ENCODE results near the gene SLBP.

Gene SLBP

GRCh38 chr4:1751919-1752283, 39.8 kb upstream of the SLBP start:
- no peaks in the 10 kb centered on the region for H3K36me3 Mint-ChIP-seq
- H3K4me3 Mint-ChIP-seq: no peak overlapping the region
- H3K27me3 Mint-ChIP-seq: no peaks in the 10 kb centered on the region
- no peaks in the 10 kb centered on the region for H3K4me1 Mint-ChIP-seq
- H3K9me3 Mint-ChIP-seq: no peaks in the 10 kb centered on the region
- H3K27ac Mint-ChIP-seq: no peak overlapping the region

GRCh38 chr4:1751155-1751918, 39.2 kb upstream of the SLBP start:
- H3K4me3 Mint-ChIP-seq: no peak overlapping the region
- H3K4me1 Mint-ChIP-seq: no peaks in the 10 kb centered on the region
- H3K36me3 Mint-ChIP-seq: no peaks in the 10 kb centered on the region
- no peak overlapping the region for H3K27ac Mint-ChIP-seq
- no peaks in the 10 kb centered on the region for H3K27me3 Mint-ChIP-seq
- H3K9me3 Mint-ChIP-seq: no peaks in the 10 kb centered on the region

GRCh38 chr4:1750381-1751154, 38.4 kb upstream of the SLBP start:
- no peak overlapping the region for H3K27ac Mint-ChIP-seq
- no peaks in the 10 kb centered on the region for H3K27me3 Mint-ChIP-seq
- H3K9me3 Mint-ChIP-seq: no peaks in the 10 kb centered on the region
- H3K4me1 Mint-ChIP-seq: no peaks in the 10 kb centered on the region
- H3K4me3 Mint-ChIP-seq: no peak overlapping the region
- no peaks in the 10 kb centered on the region for H3K36me3 Mint-ChIP-seq

GRCh38 chr4:1749826-1750225, 37.7 kb upstream of the SLBP start:
- H3K4me1 Mint-ChIP-seq: no peaks in the 10 kb centered on the region
- H3K27ac Mint-ChIP-seq: no peak overlapping the region
- H3K4me3 Mint-ChIP-seq: no peak overlapping the region
- no peaks in the 10 kb centered on the region for H3K9me3 Mint-ChIP-seq
- no peaks in the 10 kb centered on the region for H3K36me3 Mint-ChIP-seq
- no peaks in the 10 kb centered on the region for H3K27me3 Mint-ChIP-seq

GRCh38 chr4:1749370-1749769, 37.3 kb upstream of the SLBP start:
- Mint-ChIP-seq H3K27me3 (no peaks in the 10 kb centered on the region), H3K36me3 (no peaks in the 10 kb centered on the region), H3K4me1 (no peaks in the 10 kb centered on the region), H3K4me3 (no peak overlapping the region), H3K9me3 (no peaks in the 10 kb centered on the region), H3K27ac (no peak overlapping the region)

GRCh38 chr4:1748465-1748995, 36.4 kb upstream of the SLBP start:
- H3K27ac Mint-ChIP-seq: no peak overlapping the region
- no peaks in the 10 kb centered on the region for H3K27me3 Mint-ChIP-seq
- H3K4me1 Mint-ChIP-seq: no peaks in the 10 kb centered on the region
- H3K36me3 Mint-ChIP-seq: no peaks in the 10 kb centered on the region
- H3K9me3 Mint-ChIP-seq: no peaks in the 10 kb centered on the region
- no peak overlapping the region for H3K4me3 Mint-ChIP-seq

- H3K4me3 Mint-ChIP-seq: no peak overlapping the region
- no peaks in the 10 kb centered on the region for H3K9me3 Mint-ChIP-seq
- no peak overlapping the region for H3K27ac Mint-ChIP-seq
- H3K4me1 Mint-ChIP-seq: no peaks in the 10 kb centered on the region
- H3K36me3 Mint-ChIP-seq: peaks cover 2% of the 10 kb centered on the region
- no peaks in the 10 kb centered on the region for H3K27me3 Mint-ChIP-seq
These were observed 35.5 kb upstream of the SLBP start for GRCh38 chr4:1747603-1747967.

- H3K27me3 Mint-ChIP-seq: no peaks in the 10 kb centered on the region
These were observed 34.9 kb upstream of the SLBP start for GRCh38 chr4:1746919-1747602.

GRCh38 chr4:1746265-1746691, 34.2 kb upstream of the SLBP start:
- Mint-ChIP-seq H3K4me1 (no peaks in the 10 kb centered on the region), H3K36me3 (peaks cover 2% of the 10 kb centered on the region), H3K27me3 (no peaks in the 10 kb centered on the region)

More at GRCh38 chr4:1746919-1747602, 34.9 kb upstream of the SLBP start:
- Mint-ChIP-seq H3K4me3 (no peak overlapping the region), H3K9me3 (no peaks in the 10 kb centered on the region), H3K4me1 (no peaks in the 10 kb centered on the region), H3K27ac (no peak overlapping the region), H3K36me3 (peaks cover 2% of the 10 kb centered on the region)

GRCh38 chr4:1745697-1746096, 33.6 kb upstream of the SLBP start:
- Mint-ChIP-seq H3K9me3 (no peaks in the 10 kb centered on the region), H3K27me3 (no peaks in the 10 kb centered on the region), H3K27ac (no peak overlapping the region), H3K4me3 (no peak overlapping the region), H3K4me1 (no peaks in the 10 kb centered on the region), H3K36me3 (peaks cover 4% of the 10 kb centered on the region)

More at GRCh38 chr4:1746265-1746691, 34.2 kb upstream of the SLBP start:
- Mint-ChIP-seq H3K4me3 (no peak overlapping the region), H3K27ac (no peak overlapping the region), H3K9me3 (no peaks in the 10 kb centered on the region)

- Mint-ChIP-seq H3K36me3 (peaks cover 4% of the 10 kb centered on the region), H3K4me1 (no peaks in the 10 kb centered on the region), H3K9me3 (no peaks in the 10 kb centered on the region), H3K4me3 (no peak overlapping the region), H3K27me3 (no peaks in the 10 kb centered on the region), H3K27ac (no peak overlapping the region)
These were observed 33.0 kb upstream of the SLBP start for GRCh38 chr4:1745165-1745564.

- H3K4me1 Mint-ChIP-seq: no peaks in the 10 kb centered on the region
- H3K27me3 Mint-ChIP-seq: no peaks in the 10 kb centered on the region
- peak overlapping the region; percentile 17 for H3K27ac Mint-ChIP-seq
- H3K9me3 Mint-ChIP-seq: no peaks in the 10 kb centered on the region
- H3K36me3 Mint-ChIP-seq: peaks cover 4% of the 10 kb centered on the region
- H3K4me3 Mint-ChIP-seq: no peak overlapping the region
These were observed 32.4 kb upstream of the SLBP start for GRCh38 chr4:1744552-1744951.

GRCh38 chr4:1743975-1744374, 31.9 kb upstream of the SLBP start:
- H3K4me1 Mint-ChIP-seq: no peaks in the 10 kb centered on the region
- no peaks in the 10 kb centered on the region for H3K9me3 Mint-ChIP-seq
- peaks cover 6% of the 10 kb centered on the region for H3K36me3 Mint-ChIP-seq
- H3K27me3 Mint-ChIP-seq: no peaks in the 10 kb centered on the region
- no peak overlapping the region for H3K4me3 Mint-ChIP-seq
- peak overlapping the region; percentile 17 for H3K27ac Mint-ChIP-seq

- Mint-ChIP-seq H3K27me3 (no peaks in the 10 kb centered on the region), H3K27ac (no peak overlapping the region), H3K4me3 (peak overlapping the region; percentile 26), H3K4me1 (no peaks in the 10 kb centered on the region), H3K9me3 (peaks cover 3% of the 10 kb centered on the region), H3K36me3 (peaks cover 10% of the 10 kb centered on the region)
These were observed 31.4 kb upstream of the SLBP start for GRCh38 chr4:1743551-1743950.

- Mint-ChIP-seq H3K36me3 (peaks cover 17% of the 10 kb centered on the region), H3K4me1 (no peaks in the 10 kb centered on the region), H3K9me3 (peaks cover 5% of the 10 kb centered on the region)
These were observed 29.1 kb upstream of the SLBP start for GRCh38 chr4:1741208-1741607.

More at GRCh38 chr4:1741208-1741607, 29.1 kb upstream of the SLBP start:
- Mint-ChIP-seq H3K4me3 (no peak overlapping the region), H3K27ac (no peak overlapping the region), H3K27me3 (no peaks in the 10 kb centered on the region)
